HepG2 (cell line): ENCODE data around the gene WNT7A. TPM values are rescaled to one million over a fixed set of nuclear protein-coding genes. Genes with fewer than 3 reads are reported as not detected.

ENCODE experiments used
- ATAC-seq: fragments of 200-7000 bp; cut with Tn5 transposase; 3 replicates; pipeline ENCODE4 v1.9.1; 2020; ENCODE audit warnings: mild to moderate bottlenecking, moderate library complexity
- BruUV-seq: library from RNA; stranded (reverse); fragments of 400-500 nt; replicated peaks from 2 replicates; lab custom pipeline; 2021; lab: Mats Ljungman, UMichigan
- CTCF ChIA-PET: fragments of 300-600 bp; formaldehyde crosslinking; extraction: SDS; loops from one replicate; lab custom pipeline; 2021; ENCODE audit warnings: low total read pairs, inconsistent platforms, low intra/inter-chr PET ratio; lab: Yijun Ruan, JAX
- POLR2A ChIA-PET: fragments of 350-600 bp; sonication (Branson Sonifier 250); formaldehyde crosslinking; loops from one replicate; lab custom pipeline; 2020; ENCODE audit warnings: antibody characterized with exemption, inconsistent platforms; lab: Yijun Ruan, JAX
- DNase-seq: peaks from one replicate; pipeline ENCODE4 v3.0.0-alpha.2; 2015; ENCODE audit warnings: low spot score
- FAIRE-seq: peaks from 3 replicates; lab custom pipeline; 2011; peaks lifted over from hg19 to GRCh38; lab: Jason Lieb, UNC
- H2AFZ ChIP-seq: one replicate; pipeline ENCODE4 v1.6.1; 2011; ENCODE audit warnings: low read length, inconsistent platforms
- H3K27ac ChIP-seq: fragments of 300-600 bp; 3 replicates; pipeline ENCODE4 v1.8.0; 2011; ENCODE audit warnings: mixed run types, mild to moderate bottlenecking, mixed read lengths, low read length, inconsistent platforms; ENCODE audit not compliant: insufficient read depth; ENCODE audit errors: extremely low read length
- H3K27me3 ChIP-seq, 2 experiments: fragments of 200-600 bp in 1 of 2; 2 replicates in 1 of 2; 3 replicates in 1 of 2; pipeline versions ENCODE4 v1.6.0 to v1.8.0; 2011; ENCODE audit warnings: low read length in 2 of 2, mild to moderate bottlenecking in 2 of 2, moderate library complexity in 2 of 2, inconsistent platforms in 1 of 2; ENCODE audit not compliant: insufficient read depth in 2 of 2, control insufficient read depth in 1 of 2
- H3K36me3 ChIP-seq, 2 experiments: fragments of 200-600 bp in 1 of 2; replicated peaks in 1 of 2; 2 replicates in 1 of 2; 3 replicates in 1 of 2; pipeline versions ENCODE4 v1.5.1 to v1.8.0; 2011; ENCODE audit warnings: low read length in 2 of 2, inconsistent platforms in 1 of 2; ENCODE audit not compliant: insufficient read depth in 2 of 2, control insufficient read depth in 1 of 2
- H3K4me1 ChIP-seq: 2 replicates; pipeline ENCODE4 v1.5.1; 2012; ENCODE audit warnings: low read length, inconsistent platforms; ENCODE audit not compliant: insufficient read depth
- H3K4me2 ChIP-seq: 2 replicates; pipeline ENCODE4 v1.6.0; 2011; ENCODE audit warnings: low read depth, low read length, inconsistent platforms
- H3K4me3 ChIP-seq, 3 experiments: fragments of 200-600 bp in 1 of 3; sonication (generic), shearing (Covaris generic) in 1 of 3; replicated peaks in 1 of 3; 2 replicates each; pipeline ENCODE4 v1.5.1; 2011 to 2016; ENCODE audit warnings: low read length in 3 of 3, inconsistent platforms in 2 of 3, low read depth in 2 of 3, mild to moderate bottlenecking in 2 of 3, control low read depth in 1 of 3, mixed read lengths in 1 of 3; ENCODE audit not compliant: insufficient read depth in 1 of 3
- H3K79me2 ChIP-seq: one replicate; pipeline ENCODE4 v1.6.1; 2011; ENCODE audit warnings: low read length, inconsistent platforms; ENCODE audit not compliant: insufficient read depth
- H3K9ac ChIP-seq: 2 replicates; pipeline ENCODE4 v1.6.0; 2011; ENCODE audit warnings: mild to moderate bottlenecking, low read depth, low read length, inconsistent platforms; ENCODE audit not compliant: insufficient read depth
- H3K9me3 ChIP-seq: 2 replicates; pipeline ENCODE4 v1.5.1; 2012; ENCODE audit warnings: mild to moderate bottlenecking, low read length
- H4K20me1 ChIP-seq: 2 replicates; pipeline ENCODE4 v1.6.0; 2011; ENCODE audit warnings: inconsistent platforms, mild to moderate bottlenecking, low read length, moderate library complexity; ENCODE audit not compliant: insufficient read depth
- HDAC2 ChIP-seq: sonication (generic); formaldehyde crosslinking; IDR thresholded peaks from 2 replicates; pipeline ENCODE4 v1.4.0; 2020; ENCODE audit warnings: missing genetic modification reagents
- JUNB ChIP-seq: sonication (generic); formaldehyde crosslinking; IDR thresholded peaks from 2 replicates; pipeline ENCODE4 v1.8.0; 2022; ENCODE audit warnings: missing genetic modification reagents, mild to moderate bottlenecking, borderline replicate concordance
- NFATC3 ChIP-seq: sonication (generic); formaldehyde crosslinking; IDR thresholded peaks from 2 replicates; pipeline ENCODE4 v1.5.1; 2020; ENCODE audit warnings: mild to moderate bottlenecking, missing genetic modification reagents
- PRPF4 ChIP-seq: fragments of 200-400 bp; formaldehyde crosslinking; IDR thresholded peaks from 2 replicates; pipeline ENCODE4 v1.6.1; 2016; ENCODE audit warnings: low read length, low read depth; ENCODE audit not compliant: poor library complexity, severe bottlenecking
- ZMYM3 ChIP-seq: sonication (generic); formaldehyde crosslinking; IDR thresholded peaks from 2 replicates; pipeline ENCODE4 v1.5.1; 2020; ENCODE audit warnings: mild to moderate bottlenecking, missing genetic modification reagents
- WGBS: methylation state at CpG from one replicate; pipeline ENCODE4 v1.1.6; 2017; ENCODE audit warnings: low lambda C conversion rate; 5-methylcytosine and 5-hydroxymethylcytosine counted together
- in situ Hi-C: cut with HindIII; loops from 2 replicates; pipeline ENCODE4 v1.10.0; 2017; ENCODE audit warnings: low pct_unique_long_range_greater_than_20kb; ENCODE audit not compliant: extremely low pct_ligation_motif_present
- intact Hi-C: fragments of 100-400 bp; cut with micrococcal nuclease; formaldehyde crosslinking; loops from one replicate; pipeline ENCODE4 v1.10.0; 2022; ENCODE audit not compliant: unreplicated experiment
- polyA plus RNA-seq, 8 experiments: library from polyadenylated mRNA; depleted of rRNA in 3 of 8; stranded (reverse) in 7 of 8; unstranded in 1 of 8; fragments of >200 nt; fragmentation: Illumina TruSeq in 4 of 8; extraction: Trizol in 4 of 8; gene quantifications; 2 replicates each; pipeline versions ENCODE4 v1.2.1 to v1.2.3, GENCODE V29; 2011 to 2016; ENCODE audit warnings: low read depth in 4 of 8, missing spikeins in 1 of 8, mixed read lengths in 1 of 8; ENCODE audit not compliant: insufficient read depth in 1 of 8
- total RNA-seq, 5 experiments: library from RNA; depleted of rRNA; stranded (reverse); fragments of >200 nt; fragmentation: Illumina TruSeq; extraction: Trizol; gene quantifications; 2 replicates each; pipeline ENCODE4 v1.2.3, GENCODE V29; 2016; ENCODE audit warnings: low read depth in 1 of 5
- TF ChIP-seq, protein P1 (sequence below): sonication (generic); formaldehyde crosslinking; IDR thresholded peaks from 2 replicates; pipeline ENCODE4 v1.5.0; 2020; ENCODE audit warnings: missing genetic modification reagents

The WNT7A gene
- total and polyA plus RNA-seq, 2 of the 13 experiments (the other 11 are each of a cell fraction or from before 2014, with no cell fraction given), result not detected

DNA sequence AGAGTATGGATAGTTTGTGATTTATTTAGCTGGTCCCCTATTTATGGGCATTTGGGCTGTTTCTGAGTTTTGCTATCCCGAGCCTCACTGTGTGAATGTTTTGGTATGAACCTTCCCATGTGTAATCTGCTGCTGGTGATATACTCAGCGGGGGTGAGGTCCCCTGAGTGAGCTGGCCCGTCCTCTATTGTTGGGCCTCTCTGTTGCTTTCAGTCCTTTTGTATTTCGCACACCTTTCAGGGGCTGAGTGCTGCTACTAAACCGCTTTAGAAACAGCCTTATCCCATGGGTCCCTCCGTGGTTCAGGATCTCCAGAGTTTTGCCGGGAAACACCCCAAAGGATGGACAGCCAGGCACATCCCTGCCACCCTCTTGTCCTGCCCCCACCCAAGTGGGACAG, 94.5 kb downstream of the WNT7A start:
- H3K79me2 ChIP-seq, result no peaks in the 10 kb centered on the region
- intact Hi-C loops, result no loop called here
- H3K27me3 ChIP-seq, result peaks cover 27 to 91% of the 10 kb centered on the region in 2 experiments
- FAIRE-seq (no peak), DNase-seq (no peak), ATAC-seq (no peak)
- ChIA-PET CTCF (no interaction called here), POLR2A (no interaction called here)
- in situ Hi-C loops, result no loop called here
- 9% methylated on average over 4 of the region's 7 CpGs for WGBS
- H2AFZ ChIP-seq, result no peak overlapping the region
- H3K9me3 ChIP-seq, result no peaks in the 10 kb centered on the region
- H3K9ac ChIP-seq, result no peak overlapping the region
- TF ChIP-seq, protein P1, sequence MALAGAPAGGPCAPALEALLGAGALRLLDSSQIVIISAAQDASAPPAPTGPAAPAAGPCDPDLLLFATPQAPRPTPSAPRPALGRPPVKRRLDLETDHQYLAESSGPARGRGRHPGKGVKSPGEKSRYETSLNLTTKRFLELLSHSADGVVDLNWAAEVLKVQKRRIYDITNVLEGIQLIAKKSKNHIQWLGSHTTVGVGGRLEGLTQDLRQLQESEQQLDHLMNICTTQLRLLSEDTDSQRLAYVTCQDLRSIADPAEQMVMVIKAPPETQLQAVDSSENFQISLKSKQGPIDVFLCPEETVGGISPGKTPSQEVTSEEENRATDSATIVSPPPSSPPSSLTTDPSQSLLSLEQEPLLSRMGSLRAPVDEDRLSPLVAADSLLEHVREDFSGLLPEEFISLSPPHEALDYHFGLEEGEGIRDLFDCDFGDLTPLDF, result no peak
- no peaks in the 10 kb centered on the region for H3K36me3 ChIP-seq
- BruUV-seq, result no TSS peak
- H3K4me3 ChIP-seq, result no peak overlapping the region
- no peak overlapping the region for H3K27ac ChIP-seq
- no peak overlapping the region for H3K4me2 ChIP-seq
- no peaks in the 10 kb centered on the region for H3K4me1 ChIP-seq
- peaks cover 7% of the 10 kb centered on the region; the same call in 1 of the 2 replicates for H4K20me1 ChIP-seq

DNA sequence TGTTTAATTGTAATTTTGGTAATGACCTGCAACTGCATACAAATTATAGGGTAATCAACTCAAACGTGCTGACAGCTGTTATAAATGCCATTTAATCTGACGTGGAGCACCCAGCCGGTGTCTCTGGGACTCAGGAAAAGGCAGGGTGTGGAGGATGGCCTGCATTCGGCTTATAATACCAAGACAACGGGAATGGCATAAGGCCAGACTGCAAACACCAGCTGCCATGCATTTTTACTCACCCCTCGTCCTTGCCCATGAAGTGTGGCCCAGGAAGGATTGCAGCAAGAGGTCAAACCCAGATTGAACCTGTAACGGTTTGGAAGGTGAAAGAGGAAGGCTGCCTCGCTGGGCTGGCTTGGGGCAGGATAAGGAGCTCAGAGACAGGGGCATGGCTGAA, 96.4 kb downstream of the WNT7A start:
- FAIRE-seq (no peak), DNase-seq (no peak), ATAC-seq (no peak)
- Histone ChIP-seq H2AFZ (no peak overlapping the region), H3K79me2 (no peaks in the 10 kb centered on the region), H3K4me2 (no peak overlapping the region), H3K27me3 (peaks cover 25 to 80% of the 10 kb centered on the region in 2 experiments), H4K20me1 (peaks cover 4% of the 10 kb centered on the region; the same call in 1 of the 2 replicates), H3K27ac (no peak overlapping the region), H3K9ac (no peak overlapping the region), H3K4me1 (no peaks in the 10 kb centered on the region), H3K36me3 (no peaks in the 10 kb centered on the region), H3K4me3 (no peak overlapping the region), H3K9me3 (no peaks in the 10 kb centered on the region)
- 5% methylated on average over 4 of the region's 8 CpGs for WGBS
- POLR2A ChIA-PET, result no interaction called here
- CTCF ChIA-PET, result no interaction called here
- no TSS peak for BruUV-seq
- TF ChIP-seq ZMYM3 (CRISPR knock-in tag) (no peak), PRPF4 (no peak), NFATC3 (CRISPR knock-in tag) (no peak), HDAC2 (CRISPR knock-in tag) (no peak), JUNB (CRISPR knock-in tag) (no peak)
- in situ Hi-C loops (no loop called here), intact Hi-C loops (no loop called here)
